GM19240 (cell line): ENCODE results near the gene CPLANE2.

Source experiments
- DNase-seq: peaks from one replicate; pipeline ENCODE4 v3.0.0; 2011; ENCODE audit warnings: low spot score; ENCODE audit not compliant: insufficient read length

Gene CPLANE2

GRCh38 chr1:16191309-16191708 is 45.7 kb downstream of the CPLANE2 start:
- DNase-seq, result no peak

- no peak for DNase-seq
These were observed 46.9 kb downstream of the CPLANE2 start for GRCh38 chr1:16189921-16190621.

GRCh38 chr1:16189003-16189402 is 48.0 kb downstream of the CPLANE2 start:
- DNase-seq, result no peak

DNA sequence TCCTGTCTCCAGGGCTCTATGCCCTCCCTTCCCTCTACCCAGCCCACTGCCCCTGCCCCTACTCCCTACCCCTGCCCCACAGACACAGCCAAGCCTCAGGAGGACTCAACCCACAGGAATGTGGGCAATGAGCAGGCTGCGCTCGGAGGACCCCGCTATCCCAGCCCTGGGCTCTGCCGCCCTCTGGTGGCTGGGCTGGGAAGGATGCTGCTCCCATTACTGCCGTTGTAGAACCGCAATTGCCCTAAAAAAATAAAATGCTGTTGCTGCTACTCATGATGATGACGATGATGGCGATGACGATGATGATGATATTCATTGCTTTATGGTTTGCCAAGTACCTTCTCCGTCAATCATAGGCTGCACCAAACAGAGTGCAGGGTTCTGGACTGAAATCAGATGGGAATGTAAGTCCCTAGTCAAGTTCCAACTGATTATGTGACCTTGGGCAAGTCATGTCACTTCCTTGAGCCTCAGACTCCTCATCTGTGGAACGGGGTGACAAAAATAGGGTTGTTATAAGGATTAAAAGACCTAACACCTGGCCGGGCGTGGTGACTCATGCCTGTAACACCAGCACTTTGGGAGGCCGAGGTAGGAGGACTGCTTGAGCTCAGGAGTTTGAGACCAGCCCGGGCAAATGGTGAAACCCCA is 49.1 kb downstream of the CPLANE2 start:
- DNase-seq, result peak; percentile 71

GRCh38 chr1:16186655-16187235 is 50.2 kb downstream of the CPLANE2 start:
- DNase-seq, result no peak

DNA sequence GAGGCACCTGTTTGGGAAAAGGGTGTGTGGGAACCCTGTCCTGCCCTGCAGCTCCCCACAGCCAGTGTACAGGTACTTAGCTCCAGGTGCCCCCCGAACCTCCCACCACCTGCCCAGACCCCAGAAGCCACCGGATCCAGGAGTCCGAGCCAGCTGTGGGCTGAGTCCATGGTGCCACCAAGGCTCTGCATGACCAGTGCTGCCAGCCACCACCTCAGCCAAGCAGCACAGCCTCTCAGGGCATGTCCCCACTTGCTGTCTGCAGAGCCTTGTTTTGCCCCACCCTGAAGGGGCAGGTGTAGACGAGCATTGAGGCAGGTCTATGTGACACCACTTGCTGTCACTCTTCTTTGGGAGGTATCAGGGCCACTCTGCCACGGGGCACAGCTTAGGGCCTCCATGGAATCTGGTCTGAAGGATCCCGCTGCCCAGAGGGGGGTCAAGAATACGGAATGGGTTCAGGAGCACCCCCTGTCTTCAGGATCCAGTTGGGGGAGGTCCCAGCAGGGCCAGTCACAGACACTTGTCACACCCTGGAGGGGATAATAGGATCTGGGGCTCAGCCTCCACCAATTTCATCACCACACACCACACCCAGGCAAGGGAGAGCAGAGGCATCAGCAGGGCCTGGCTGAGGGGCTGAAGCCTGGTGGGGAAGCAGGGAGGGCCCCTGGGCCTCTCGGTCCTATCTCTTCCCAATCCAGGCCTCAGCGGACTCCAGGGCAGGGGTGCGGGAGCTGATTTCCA is 52.3 kb downstream of the CPLANE2 start:
- DNase-seq, result no peak

DNA sequence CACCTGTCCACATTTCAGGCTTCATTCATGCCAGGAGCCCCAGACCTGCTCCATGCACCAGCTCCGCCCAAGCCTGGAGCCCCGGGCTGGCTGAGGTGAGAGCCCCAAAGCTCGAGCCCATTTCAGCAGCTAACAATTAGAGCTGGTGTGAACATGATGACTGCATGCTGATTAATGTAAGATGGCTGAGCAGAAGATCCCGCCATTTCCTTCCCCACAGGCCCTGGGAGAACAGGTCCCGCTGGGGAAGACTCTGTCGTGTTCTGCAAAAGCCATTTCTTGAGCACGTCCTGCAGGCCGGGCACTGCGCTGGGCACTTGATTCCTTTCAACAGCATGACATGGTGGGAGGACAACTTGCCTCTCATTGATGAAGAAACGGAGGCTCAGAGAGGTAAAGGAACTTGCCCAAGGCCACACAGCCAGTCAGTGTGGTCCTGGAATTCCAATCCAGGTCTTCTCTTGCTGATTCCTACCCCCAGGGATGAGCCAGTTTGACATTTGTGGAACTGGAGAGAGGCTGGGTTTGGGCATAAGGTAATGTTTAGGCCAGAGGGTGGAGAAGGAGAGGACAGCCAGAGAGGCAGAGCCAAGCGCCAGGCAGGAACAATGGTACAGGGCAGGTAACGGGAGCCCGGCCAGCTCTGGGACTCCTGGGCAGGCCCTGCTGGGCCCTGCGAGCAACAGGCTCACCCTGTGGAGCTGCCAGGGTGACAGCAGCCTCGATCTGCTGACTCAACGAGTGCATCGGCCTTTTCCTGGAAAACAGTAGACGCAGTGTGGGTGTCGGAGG is 53.0 kb downstream of the CPLANE2 start:
- no peak for DNase-seq

DNA sequence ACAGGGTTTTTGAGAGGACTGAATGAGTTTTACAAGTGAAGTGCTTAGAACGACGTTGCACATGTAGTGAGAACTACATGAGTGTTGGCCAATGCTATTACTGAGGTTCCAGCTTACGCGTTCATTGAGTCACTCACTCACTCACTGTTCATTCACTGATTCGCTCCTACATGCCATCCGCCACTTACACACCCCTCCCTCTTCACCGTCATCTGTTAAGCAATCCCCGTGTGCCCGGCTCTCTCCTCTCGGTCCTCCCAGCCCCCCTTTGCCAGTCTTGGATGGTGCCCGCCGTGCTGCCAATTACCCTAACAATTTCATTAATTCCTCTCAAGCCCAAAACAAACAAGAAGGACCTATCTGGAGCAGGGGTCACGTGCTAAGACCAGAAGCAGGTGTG is 53.8 kb downstream of the CPLANE2 start:
- DNase-seq, result no peak

GRCh38 chr1:16181887-16182719 is 54.9 kb downstream of the CPLANE2 start:
- DNase-seq, result no peak
